Erythroblast (primary cell): ENCODE data around the gene WNK1.

ENCODE experiments used
- GATA1 ChIP-seq: IDR thresholded peaks from 2 replicates; pipeline ENCODE4 v1.6.1; 2011; ENCODE audit warnings: low read depth, mild to moderate bottlenecking, control low read depth, low read length, moderate library complexity
- POLR2A ChIP-seq: IDR thresholded peaks from 2 replicates; pipeline ENCODE4 v1.6.1; 2011; ENCODE audit warnings: mild to moderate bottlenecking, low read length

- TF ChIP-seq POLR2A (no peak), GATA1 (no peak)
Measured at GRCh38 chr12:761256-761655, 8.9 kb downstream of the WNK1 start.
